HG03565 (cell line): ENCODE results near the gene IKZF5.

ENCODE experiments used
- ATAC-seq: cut with Tn5 transposase; IDR thresholded peaks from one replicate; pipeline ENCODE4 v1.9.1; 2021; ENCODE audit warnings: mild to moderate bottlenecking, moderate library complexity; ENCODE audit not compliant: unreplicated experiment

Gene IKZF5

DNA sequence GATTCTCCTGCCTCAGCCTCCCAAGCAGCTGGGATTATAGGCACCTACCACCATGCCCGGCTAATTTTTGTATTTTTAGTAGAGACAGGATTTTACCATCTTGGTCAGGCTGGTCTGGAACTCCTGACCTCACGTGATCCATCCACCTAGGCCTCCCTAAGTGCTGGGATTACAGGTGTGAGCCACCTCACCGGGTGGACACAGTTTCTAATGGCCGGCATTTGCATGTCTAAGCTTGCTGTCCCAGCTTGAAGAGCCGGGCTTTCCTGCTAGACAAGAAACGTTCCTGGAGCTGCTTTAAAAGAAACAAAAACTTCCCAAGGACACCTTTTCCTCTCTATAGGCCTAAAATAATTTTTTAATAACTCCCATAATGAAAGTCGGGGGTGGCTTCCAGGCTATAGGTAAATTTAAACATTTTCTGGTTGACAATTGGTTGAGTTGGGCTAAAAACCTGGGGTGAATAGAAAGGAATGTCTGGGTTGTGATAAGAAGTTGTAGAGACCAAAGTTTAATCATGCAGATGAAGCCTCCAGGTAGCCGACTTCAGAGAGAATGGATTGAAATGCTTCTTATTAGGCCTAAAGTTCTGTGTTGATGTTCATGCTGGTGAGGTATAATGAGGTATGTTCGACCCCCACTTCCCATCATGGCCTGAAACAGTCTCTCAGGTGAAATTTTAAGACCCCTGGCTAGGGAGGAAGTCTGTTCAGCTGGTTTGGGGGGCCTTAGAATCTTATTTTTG, 9.0 kb upstream of the IKZF5 start:
- ATAC-seq = no peak

DNA sequence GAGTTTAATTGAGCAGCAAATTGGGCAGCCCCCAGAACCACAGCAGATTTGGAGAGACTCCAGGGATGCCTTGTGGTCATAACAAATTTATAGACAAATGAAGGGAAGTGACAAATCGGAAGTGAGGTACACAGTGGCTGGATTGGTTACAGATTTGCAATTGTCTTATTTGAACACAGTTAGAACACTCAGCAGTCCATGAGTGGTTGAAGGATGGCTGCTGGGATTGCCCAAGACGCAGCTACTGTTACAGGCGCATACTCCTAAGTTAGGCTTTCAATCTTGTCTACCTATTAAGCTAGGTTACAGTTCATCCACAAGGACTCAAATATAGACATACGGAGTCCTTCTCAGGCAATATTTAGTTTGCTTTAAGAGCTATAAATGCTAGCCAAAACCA, 7.6 kb upstream of the IKZF5 start:
- ATAC-seq = no peak

DNA sequence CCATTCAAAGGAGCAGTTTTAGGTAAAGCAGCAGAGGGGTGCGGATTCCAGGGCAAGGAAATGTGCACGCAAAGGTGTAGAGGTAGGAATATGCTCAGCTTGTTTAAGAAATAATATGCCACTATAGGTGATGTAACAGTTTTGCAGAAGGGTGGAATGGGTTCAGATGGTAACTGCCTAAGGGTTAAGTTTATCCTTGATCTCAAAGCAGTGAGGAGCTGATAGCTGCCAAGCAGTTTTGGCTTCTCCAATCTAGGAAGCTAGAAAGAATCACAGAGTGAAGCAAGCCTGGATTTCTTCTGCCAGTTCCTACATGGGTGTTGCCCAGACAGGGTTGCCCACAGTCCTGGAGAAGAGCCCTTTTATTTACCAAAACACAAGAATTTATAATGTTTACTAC, 6.2 kb upstream of the IKZF5 start:
- no peak for ATAC-seq

- ATAC-seq = no peak
These were observed 5.1 kb upstream of the IKZF5 start for GRCh38 chr10:123013456-123014419.

DNA sequence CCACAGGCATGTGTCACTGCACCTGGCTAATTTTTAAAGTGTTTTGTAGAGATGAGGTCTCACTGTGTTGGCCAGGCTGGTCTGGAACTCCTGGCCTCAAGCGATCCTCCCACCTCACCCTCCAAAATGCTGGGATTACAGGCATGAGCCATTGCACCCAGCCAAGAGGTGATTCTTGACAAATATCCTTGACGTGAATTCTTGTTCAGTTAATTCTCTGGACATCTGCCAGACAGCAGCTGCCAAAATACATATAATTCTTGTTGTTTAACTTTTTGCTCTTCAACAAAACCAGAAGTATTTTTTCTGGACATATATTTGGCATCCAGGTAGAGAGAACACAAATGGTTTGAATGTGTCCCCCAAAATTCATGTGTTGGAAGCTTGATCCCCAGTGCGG, 3.4 kb upstream of the IKZF5 start:
- no peak for ATAC-seq

- no peak for ATAC-seq
These were observed 668 bp upstream of the IKZF5 start for GRCh38 chr10:123009105-123009820.

DNA sequence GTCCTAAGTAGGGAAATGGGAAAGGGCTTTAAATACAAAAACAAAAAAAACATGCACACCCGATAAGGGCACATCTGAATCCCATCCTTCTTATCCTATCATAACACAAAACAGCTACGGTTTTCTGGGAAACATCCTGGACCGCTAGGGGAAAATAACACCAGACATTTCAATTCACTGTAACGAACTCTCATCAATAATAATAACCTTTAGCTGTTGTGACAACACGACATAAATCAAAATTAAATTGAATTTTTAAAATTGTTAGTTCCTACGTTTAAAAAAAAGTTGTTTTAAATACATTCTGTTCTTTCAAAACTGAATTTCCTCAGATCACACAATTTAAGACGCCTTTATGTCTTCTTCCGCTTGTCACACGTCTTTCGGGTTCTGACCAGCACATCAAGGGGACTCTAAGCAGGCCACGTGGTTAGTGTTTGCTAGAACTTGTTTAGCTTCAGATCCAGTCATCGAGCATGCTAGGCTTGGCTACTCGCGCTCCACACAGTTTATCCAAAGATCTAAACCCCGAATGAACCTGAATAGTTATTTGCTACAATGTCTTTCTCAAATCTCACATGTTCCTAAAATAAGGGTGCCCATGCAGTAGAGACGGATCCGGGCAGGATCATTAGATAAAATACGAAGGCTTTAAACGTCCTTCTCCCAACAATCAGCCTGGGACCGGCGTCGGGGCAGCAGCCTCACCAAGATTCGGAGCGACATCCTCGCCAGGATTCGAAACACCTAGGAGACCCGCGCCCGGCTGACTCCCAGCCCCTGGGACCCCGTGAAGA, 839 bp downstream of the IKZF5 start:
- no peak for ATAC-seq

GRCh38 chr10:123004298-123004697, 4.3 kb downstream of the IKZF5 start:
- no peak for ATAC-seq

GRCh38 chr10:123001370-123001769, 7.2 kb downstream of the IKZF5 start:
- no peak for ATAC-seq

GRCh38 chr10:123000155-123000554, 8.4 kb downstream of the IKZF5 start:
- no peak for ATAC-seq

- ATAC-seq = no peak
These were observed 9.2 kb downstream of the IKZF5 start for GRCh38 chr10:122999347-122999746.

GRCh38 chr10:122998934-122999333, 9.7 kb downstream of the IKZF5 start:
- ATAC-seq = no peak

DNA sequence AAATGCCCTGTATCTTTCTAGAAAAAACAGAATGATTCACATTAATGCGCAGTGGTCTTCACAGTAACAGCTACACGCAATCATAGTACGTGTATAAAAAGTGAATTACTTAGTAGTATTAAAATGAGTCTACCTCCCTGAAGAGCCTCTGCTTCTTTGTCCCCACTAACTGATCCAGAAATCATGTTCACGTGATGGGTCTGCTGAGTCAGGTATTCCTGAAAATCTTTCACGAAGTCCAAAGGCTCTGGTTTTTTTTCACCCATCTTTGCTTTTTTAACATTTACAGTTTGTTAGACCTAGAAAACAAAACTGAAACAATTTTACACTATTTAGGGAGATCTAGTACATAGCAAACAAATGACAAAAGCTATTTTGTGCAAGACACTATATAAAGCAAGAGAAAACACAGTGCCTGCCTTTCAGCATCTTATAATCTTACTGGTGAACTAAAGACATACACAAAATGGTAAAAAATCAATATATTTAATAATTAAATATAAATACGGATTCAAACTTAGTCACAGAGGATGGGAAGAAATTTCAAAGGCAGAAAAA, 10.2 kb downstream of the IKZF5 start:
- no peak for ATAC-seq

GRCh38 chr10:122997864-122998263, 10.7 kb downstream of the IKZF5 start:
- ATAC-seq = no peak

DNA sequence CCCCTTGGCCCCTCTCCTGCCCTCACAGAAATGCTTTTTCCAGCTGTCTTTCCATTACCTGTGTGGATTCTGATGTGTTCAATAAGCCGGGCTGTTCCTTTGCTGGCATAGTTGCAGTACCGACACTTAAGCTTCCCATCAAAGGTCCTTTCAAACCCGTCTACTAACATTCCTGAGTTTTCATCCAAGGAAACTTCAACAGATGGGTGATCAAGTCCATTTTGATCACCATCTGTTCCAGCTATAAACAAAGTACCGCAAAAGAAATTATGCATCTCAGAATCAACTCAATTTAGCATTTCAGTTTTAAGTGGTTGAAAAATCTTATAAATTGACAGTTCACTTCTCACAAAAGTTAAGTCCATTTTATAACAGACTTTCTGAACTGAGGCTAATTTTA, 12.7 kb downstream of the IKZF5 start:
- no peak for ATAC-seq

DNA sequence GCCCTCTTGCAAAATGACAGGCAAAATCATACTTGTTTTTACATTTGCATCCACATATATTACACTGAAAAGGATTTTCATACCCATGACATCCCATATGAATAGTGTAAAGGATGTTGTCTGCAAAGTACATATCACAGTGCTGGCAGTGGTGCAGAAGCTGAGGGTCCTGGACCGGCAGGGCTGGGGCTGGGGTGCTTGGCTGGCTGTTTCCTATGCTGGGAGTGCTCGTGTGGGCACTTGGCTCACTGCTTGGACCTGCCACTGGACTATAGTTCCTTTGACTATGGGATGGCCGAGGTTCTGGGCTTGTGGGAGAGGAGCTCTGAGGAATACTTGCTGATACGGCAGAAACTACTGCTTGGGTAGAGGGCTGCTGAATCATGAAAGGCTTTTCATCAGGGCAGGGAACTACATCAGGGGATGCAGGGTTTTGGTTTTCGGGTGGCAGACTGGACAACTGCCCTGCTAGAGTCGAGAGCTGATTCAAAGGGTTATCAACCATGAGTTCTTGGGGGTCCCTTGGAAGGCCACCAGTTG, 14.7 kb downstream of the IKZF5 start:
- no peak for ATAC-seq

DNA sequence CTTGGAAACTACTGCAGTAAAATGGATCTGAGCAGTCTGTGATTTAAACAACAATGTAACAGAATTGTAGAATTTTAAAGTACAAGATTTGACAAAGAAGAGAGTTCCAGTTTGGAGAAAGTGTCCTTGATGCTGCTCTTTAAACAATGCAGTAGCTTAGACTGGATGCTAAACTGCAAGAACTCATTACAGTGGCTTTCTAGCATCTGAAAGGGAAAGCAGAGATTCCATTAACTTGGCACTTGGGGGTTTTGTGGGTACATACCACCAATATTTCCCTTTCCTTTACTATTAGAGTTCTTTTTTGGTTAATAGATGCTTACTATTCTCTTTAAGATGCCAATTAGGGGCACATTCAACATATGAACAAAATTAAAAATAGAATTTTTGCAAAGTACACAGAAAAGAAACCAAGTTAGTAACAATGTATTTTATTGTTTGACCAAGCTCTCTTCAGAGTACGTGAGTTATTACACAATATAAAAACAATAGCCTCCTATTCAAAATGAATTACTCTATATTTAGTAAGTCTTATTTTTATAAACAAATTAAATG, 16.5 kb downstream of the IKZF5 start:
- no peak for ATAC-seq

DNA sequence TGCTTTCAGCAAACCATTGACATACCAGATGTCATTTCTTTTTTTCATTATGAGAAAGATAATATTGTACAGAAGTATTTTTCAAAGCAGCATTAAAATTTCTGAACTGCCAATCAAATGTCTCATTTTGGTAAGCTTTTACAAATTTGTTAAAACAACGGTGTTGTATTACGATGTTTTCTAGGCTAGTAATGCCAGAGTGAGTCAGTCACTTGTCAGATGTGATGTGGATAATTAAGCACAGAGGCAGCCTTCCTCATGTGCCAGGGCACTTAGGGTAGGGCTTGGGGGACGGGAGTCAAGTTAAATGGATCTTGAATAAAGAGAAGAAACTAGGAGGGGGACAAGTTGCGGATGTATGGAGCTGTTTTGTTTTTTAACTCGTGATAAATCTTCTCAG, 18.3 kb downstream of the IKZF5 start:
- no peak for ATAC-seq

DNA sequence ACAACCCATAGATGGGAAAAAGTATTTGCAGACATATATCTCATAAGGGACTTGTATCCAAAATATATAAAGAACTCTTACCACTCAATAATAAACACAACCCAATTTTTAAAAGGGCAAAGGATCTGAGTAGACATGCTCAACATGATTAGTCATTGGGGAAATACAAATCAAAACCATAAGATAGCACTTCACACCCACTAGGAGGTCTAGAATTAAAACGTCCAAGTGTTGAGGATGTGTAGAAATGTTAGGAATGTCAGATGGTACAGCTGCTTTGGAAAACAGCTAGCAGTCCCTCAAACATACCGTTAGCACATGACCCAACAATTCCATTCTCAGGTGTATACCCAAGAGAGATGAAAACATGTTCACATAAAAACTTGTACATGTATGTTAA, 20.1 kb downstream of the IKZF5 start:
- ATAC-seq = no peak

DNA sequence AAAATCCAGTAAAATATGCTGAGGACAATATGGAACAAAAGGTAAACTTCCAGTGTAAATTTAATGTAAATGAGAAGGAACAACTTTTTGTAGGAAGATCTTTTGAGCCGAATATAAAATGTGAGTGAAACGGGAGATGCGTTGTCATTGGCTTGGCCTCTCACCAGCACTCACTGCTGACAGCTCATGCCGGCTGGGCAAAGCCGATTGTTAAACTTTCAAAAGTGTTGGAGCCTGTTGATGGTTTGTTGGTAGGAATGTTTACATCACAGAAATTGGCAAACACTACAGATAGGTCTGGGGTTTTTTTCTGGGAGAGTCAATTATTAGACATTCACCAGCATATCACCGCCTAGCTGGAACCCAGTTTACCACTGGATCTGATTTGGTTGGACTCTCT, 22.3 kb downstream of the IKZF5 start:
- no peak for ATAC-seq
